ENCODE measurements around the gene VEGFA.

VEGFA gene

GRCh38 chr6:43734294-43734665 is 35.7 kb upstream of the VEGFA start:
- TF ChIP-seq CTCF (IDR thresholded peaks at IDR 0.05; ENCODE audit: control insufficient read depth, insufficient read depth, low read depth, low read length, missing control alignments): no peak
- no peak for DNase-seq (ENCODE audit: low read depth)
- H3K4me3 ChIP-seq (ENCODE audit: control insufficient read depth, low read depth, low read length): no peak overlapping the region

GRCh38 chr6:43735642-43736199 is 34.3 kb upstream of the VEGFA start:
- no peak for TF ChIP-seq CTCF (IDR thresholded peaks at IDR 0.05; ENCODE audit: control insufficient read depth, insufficient read depth, low read depth, low read length, missing control alignments)
- H3K4me3 ChIP-seq (ENCODE audit: control insufficient read depth, low read depth, low read length): no peak overlapping the region
- DNase-seq (ENCODE audit: low read depth): no peak

- DNase-seq (ENCODE audit: low read depth): no peak
- H3K4me3 ChIP-seq (ENCODE audit: control insufficient read depth, low read depth, low read length): no peak overlapping the region
- no peak for TF ChIP-seq CTCF (IDR thresholded peaks at IDR 0.05; ENCODE audit: control insufficient read depth, insufficient read depth, low read depth, low read length, missing control alignments)
Observed at GRCh38 chr6:43736211-43736786, 33.7 kb upstream of the VEGFA start.

GRCh38 chr6:43736844-43737243 is 33.2 kb upstream of the VEGFA start:
- DNase-seq (ENCODE audit: low read depth): no peak
- H3K4me3 ChIP-seq (ENCODE audit: control insufficient read depth, low read depth, low read length): no peak overlapping the region
- no peak for TF ChIP-seq CTCF (IDR thresholded peaks at IDR 0.05; ENCODE audit: control insufficient read depth, insufficient read depth, low read depth, low read length, missing control alignments)

GRCh38 chr6:43737272-43738081 is 32.5 kb upstream of the VEGFA start:
- no peak for DNase-seq (ENCODE audit: low read depth)
- no peak for TF ChIP-seq CTCF (IDR thresholded peaks at IDR 0.05; ENCODE audit: control insufficient read depth, insufficient read depth, low read depth, low read length, missing control alignments)
- no peak overlapping the region for H3K4me3 ChIP-seq (ENCODE audit: control insufficient read depth, low read depth, low read length)

- TF ChIP-seq CTCF (IDR thresholded peaks at IDR 0.05; ENCODE audit: control insufficient read depth, insufficient read depth, low read depth, low read length, missing control alignments): no peak
- no peak for DNase-seq (ENCODE audit: low read depth)
- H3K4me3 ChIP-seq (ENCODE audit: control insufficient read depth, low read depth, low read length): no peak overlapping the region
Observed at GRCh38 chr6:43738267-43738676, 31.7 kb upstream of the VEGFA start.
